Mesendoderm (in vitro differentiated cells): ENCODE data around the gene RBFOX1.

Experiments
- DNase-seq: peaks from one replicate; pipeline ENCODE4 v3.0.0; 2013
- H2AK5ac ChIP-seq: 2 replicates; pipeline ENCODE4 v1.6.1; 2013; ENCODE audit warnings: low read length, inconsistent platforms
- H2BK120ac ChIP-seq: 2 replicates; pipeline ENCODE4 v1.6.1; 2013; ENCODE audit warnings: low read depth, mild to moderate bottlenecking, low read length, moderate library complexity, mixed read lengths
- H2BK15ac ChIP-seq: replicated peaks from 2 replicates; pipeline ENCODE4 v1.6.1; 2013; ENCODE audit warnings: low read depth, mild to moderate bottlenecking, moderate library complexity
- H2BK5ac ChIP-seq: 2 replicates; pipeline ENCODE4 v1.6.1; 2013; ENCODE audit warnings: low read length, inconsistent platforms
- H3K18ac ChIP-seq: 2 replicates; pipeline ENCODE4 v1.6.1; 2013; ENCODE audit warnings: mild to moderate bottlenecking, low read length, mixed read lengths
- H3K23ac ChIP-seq: one replicate; pipeline ENCODE4 v1.6.1; 2013; ENCODE audit warnings: low read length
- H3K27ac ChIP-seq: 2 replicates; pipeline ENCODE4 v1.5.1; 2013; ENCODE audit warnings: low read depth, mild to moderate bottlenecking, inconsistent platforms, low read length, moderate library complexity
- H3K27me3 ChIP-seq: 2 replicates; pipeline ENCODE4 v1.6.1; 2013; ENCODE audit warnings: low read length, control low read depth, mild to moderate bottlenecking, inconsistent platforms; ENCODE audit not compliant: insufficient read depth, poor library complexity
- H3K36me3 ChIP-seq: 2 replicates; pipeline ENCODE4 v1.6.1; 2013; ENCODE audit warnings: low read length, inconsistent platforms; ENCODE audit not compliant: control insufficient read depth, insufficient read depth
- H3K4ac ChIP-seq: one replicate; pipeline ENCODE4 v1.6.1; 2013; ENCODE audit warnings: low read depth, mild to moderate bottlenecking, low read length, moderate library complexity
- H3K4me1 ChIP-seq: 2 replicates; pipeline ENCODE4 v1.6.1; 2013; ENCODE audit warnings: low read depth, low read length, inconsistent platforms; ENCODE audit not compliant: control insufficient read depth
- H3K4me2 ChIP-seq: 2 replicates; pipeline ENCODE4 v1.6.1; 2013; ENCODE audit warnings: low read length
- H3K4me3 ChIP-seq: 2 replicates; pipeline ENCODE4 v1.5.1; 2013; ENCODE audit warnings: mild to moderate bottlenecking, low read length
- H3K56ac ChIP-seq: one replicate; pipeline ENCODE4 v1.6.1; 2013; ENCODE audit warnings: low read length
- H3K79me1 ChIP-seq: 2 replicates; pipeline ENCODE4 v1.6.1; 2013; ENCODE audit warnings: low read length, inconsistent platforms
- H3K79me2 ChIP-seq: 2 replicates; pipeline ENCODE4 v1.6.1; 2013; ENCODE audit warnings: mild to moderate bottlenecking, low read length; ENCODE audit not compliant: control insufficient read depth, insufficient read depth
- H3K9ac ChIP-seq: 2 replicates; pipeline ENCODE4 v1.6.1; 2013; ENCODE audit warnings: low read length, inconsistent platforms
- H4K5ac ChIP-seq: one replicate; pipeline ENCODE4 v1.6.1; 2013; ENCODE audit warnings: low read length
- H4K8ac ChIP-seq: one replicate; pipeline ENCODE4 v1.6.1; 2013; ENCODE audit warnings: low read depth, mild to moderate bottlenecking, control low read depth, low read length, moderate library complexity
- WGBS: extraction: QIAGEN DNeasy Blood & Tissue Kit; methylation state at CpG from one replicate; pipeline ENCODE4 v1.1.7; 2013; ENCODE audit warnings: low lambda C conversion rate, missing lambda C conversion rate; ENCODE audit not compliant: insufficient coverage; ENCODE audit errors: extremely low coverage; 5-methylcytosine and 5-hydroxymethylcytosine counted together

The RBFOX1 gene

GRCh38 chr16:7423434-7424044 lies 90.9 kb downstream of the RBFOX1 start:
- no CpG with 5 or more reads among the region's 4 CpGs for WGBS
- H3K4ac ChIP-seq = no peak overlapping the region
- no peak overlapping the region for H2BK5ac ChIP-seq
- no peaks in the 10 kb centered on the region for H3K27me3 ChIP-seq
- H3K9ac ChIP-seq = no peak overlapping the region
- H2AK5ac ChIP-seq = no peak overlapping the region
- no peak overlapping the region for H2BK15ac ChIP-seq
- no peak overlapping the region for H4K8ac ChIP-seq
- no peak overlapping the region for H3K27ac ChIP-seq
- no peak overlapping the region for H3K4me2 ChIP-seq
- no peak overlapping the region for H4K5ac ChIP-seq
- no peaks in the 10 kb centered on the region for H3K36me3 ChIP-seq
- no peak overlapping the region for H2BK120ac ChIP-seq
- no peak overlapping the region for H3K56ac ChIP-seq
- H3K23ac ChIP-seq = no peak overlapping the region
- H3K79me1 ChIP-seq = no peaks in the 10 kb centered on the region
- H3K79me2 ChIP-seq = no peaks in the 10 kb centered on the region
- no peak overlapping the region for H3K4me3 ChIP-seq
- no peak for DNase-seq
- H3K4me1 ChIP-seq = peaks cover 2% of the 10 kb centered on the region
- H3K18ac ChIP-seq = no peak overlapping the region

- no peak overlapping the region for H3K4me2 ChIP-seq
Measured at GRCh38 chr16:7426161-7426560, 93.5 kb downstream of the RBFOX1 start.

GRCh38 chr16:7431723-7432122 lies 99.1 kb downstream of the RBFOX1 start:
- H2BK5ac ChIP-seq = peak overlapping the region; percentile 24
- H3K23ac ChIP-seq = no peak overlapping the region
- peak overlapping the region; percentile 33 for H3K27ac ChIP-seq
- no peak overlapping the region for H2BK120ac ChIP-seq
- no peak overlapping the region for H3K18ac ChIP-seq
- H2AK5ac ChIP-seq = no peak overlapping the region
- DNase-seq = peak; percentile 60
- H3K56ac ChIP-seq = peak overlapping the region; percentile 4
- no peaks in the 10 kb centered on the region for H3K79me1 ChIP-seq
- no peak overlapping the region for H4K8ac ChIP-seq
- no peak overlapping the region for H4K5ac ChIP-seq
- H3K27me3 ChIP-seq = no peaks in the 10 kb centered on the region
- no CpG with 5 or more reads among the region's 2 CpGs for WGBS
- no peak overlapping the region for H3K4ac ChIP-seq
- H3K4me2 ChIP-seq = no peak overlapping the region
- no peak overlapping the region for H3K9ac ChIP-seq
- H3K4me1 ChIP-seq = peaks cover 11% of the 10 kb centered on the region
- no peaks in the 10 kb centered on the region for H3K36me3 ChIP-seq
- no peak overlapping the region for H2BK15ac ChIP-seq
- H3K4me3 ChIP-seq = no peak overlapping the region
- no peaks in the 10 kb centered on the region for H3K79me2 ChIP-seq

More at GRCh38 chr16:7426161-7426560, 93.5 kb downstream of the RBFOX1 start:
- H3K36me3 ChIP-seq = no peaks in the 10 kb centered on the region
- no peaks in the 10 kb centered on the region for H3K4me1 ChIP-seq
- H4K5ac ChIP-seq = no peak overlapping the region
- no peak overlapping the region for H3K4me3 ChIP-seq
- H2BK5ac ChIP-seq = no peak overlapping the region
- H3K27me3 ChIP-seq = no peaks in the 10 kb centered on the region
- no peaks in the 10 kb centered on the region for H3K79me2 ChIP-seq
- no peak overlapping the region for H2BK120ac ChIP-seq
- no peak overlapping the region for H3K23ac ChIP-seq
- no peak overlapping the region for H4K8ac ChIP-seq
- H3K4ac ChIP-seq = no peak overlapping the region
- H3K56ac ChIP-seq = no peak overlapping the region
- no peak overlapping the region for H3K18ac ChIP-seq
- DNase-seq = no peak
- no CpG with 5 or more reads among the region's 5 CpGs for WGBS
- H2AK5ac ChIP-seq = no peak overlapping the region
- H3K79me1 ChIP-seq = no peaks in the 10 kb centered on the region
- no peak overlapping the region for H3K9ac ChIP-seq
- no peak overlapping the region for H3K27ac ChIP-seq
- H2BK15ac ChIP-seq = no peak overlapping the region

GRCh38 chr16:7436306-7436705 lies 103.7 kb downstream of the RBFOX1 start:
- Histone ChIP-seq H3K79me2 (no peaks in the 10 kb centered on the region), H3K27ac (no peak overlapping the region), H3K36me3 (no peaks in the 10 kb centered on the region), H2BK120ac (no peak overlapping the region), H2AK5ac (no peak overlapping the region), H3K4ac (no peak overlapping the region), H3K27me3 (no peaks in the 10 kb centered on the region), H2BK15ac (peak overlapping the region; percentile 19), H3K23ac (no peak overlapping the region), H4K8ac (no peak overlapping the region), H4K5ac (no peak overlapping the region), H3K56ac (no peak overlapping the region), H3K79me1 (no peaks in the 10 kb centered on the region), H3K9ac (no peak overlapping the region), H3K18ac (no peak overlapping the region), H3K4me1 (peaks cover 15% of the 10 kb centered on the region), H3K4me3 (no peak overlapping the region), H3K4me2 (no peak overlapping the region), H2BK5ac (no peak overlapping the region)
- no peak for DNase-seq
- WGBS = no CpG with 5 or more reads among the region's 5 CpGs

- Histone ChIP-seq H3K56ac (peak overlapping the region; percentile 5), H3K4ac (no peak overlapping the region), H2BK15ac (no peak overlapping the region), H2BK120ac (no peak overlapping the region), H3K27me3 (no peaks in the 10 kb centered on the region), H2BK5ac (no peak overlapping the region), H3K4me3 (no peak overlapping the region), H3K23ac (no peak overlapping the region), H3K36me3 (no peaks in the 10 kb centered on the region), H4K8ac (no peak overlapping the region), H3K79me1 (no peaks in the 10 kb centered on the region), H3K4me1 (peaks cover 13% of the 10 kb centered on the region), H4K5ac (no peak overlapping the region), H3K18ac (no peak overlapping the region), H3K9ac (no peak overlapping the region), H3K4me2 (no peak overlapping the region), H3K79me2 (no peaks in the 10 kb centered on the region), H2AK5ac (no peak overlapping the region), H3K27ac (no peak overlapping the region)
- WGBS = no CpG with 5 or more reads among the region's 12 CpGs
- DNase-seq = no peak
Measured at GRCh38 chr16:7437135-7437804, 104.6 kb downstream of the RBFOX1 start.
